H1 (cell line): ENCODE results near the gene FRRS1. TPM values are rescaled to one million over a fixed set of nuclear protein-coding genes. Genes with fewer than 3 reads are reported as not detected.

ENCODE experiments used
- CTCF ChIA-PET: fragments of 300-600 bp; sonication (Branson Sonifier 250); formaldehyde crosslinking; loops from one replicate; lab custom pipeline; 2021; ENCODE audit not compliant: partially characterized antibody; lab: Charles Lee
- POLR2A ChIA-PET: fragments of 300-600 bp; sonication (Branson Sonifier 250); formaldehyde crosslinking; loops from one replicate; lab custom pipeline; 2021; ENCODE audit warnings: inconsistent platforms; ENCODE audit not compliant: partially characterized antibody; lab: Charles Lee
- DNase-seq, 2 experiments: peaks; one replicate each; pipeline versions ENCODE4 v3.0.0 to v3.0.0-alpha.2; 2010 to 2022; ENCODE audit warnings: low spot score in 2 of 2, low read depth in 1 of 2, mixed read lengths in 1 of 2
- FAIRE-seq: peaks from 2 replicates; lab custom pipeline; 2011; peaks lifted over from hg19 to GRCh38; lab: Jason Lieb, UNC
- H2AFZ ChIP-seq: 2 replicates; pipeline ENCODE4 v1.8.1; 2012; ENCODE audit warnings: low read length, inconsistent platforms
- H2AK5ac ChIP-seq: 2 replicates; pipeline ENCODE4 v1.6.1; 2013; ENCODE audit warnings: low read depth, low read length
- H2BK120ac ChIP-seq: replicated peaks from 2 replicates; pipeline ENCODE3; 2013; ENCODE audit warnings: low read depth, low read length, inconsistent platforms
- H2BK12ac ChIP-seq: 2 replicates; pipeline ENCODE4 v1.6.1; 2013; ENCODE audit warnings: low read depth, low read length
- H2BK15ac ChIP-seq: 2 replicates; pipeline ENCODE4 v1.6.1; 2013; ENCODE audit warnings: low read length
- H2BK20ac ChIP-seq: 2 replicates; pipeline ENCODE4 v1.6.1; 2013; ENCODE audit warnings: low read length
- H2BK5ac ChIP-seq: 2 replicates; pipeline ENCODE4 v1.6.1; 2013; ENCODE audit warnings: low read depth, low read length
- H3K14ac ChIP-seq: 2 replicates; pipeline ENCODE4 v1.6.1; 2013; ENCODE audit warnings: inconsistent platforms; ENCODE audit not compliant: insufficient read length
- H3K18ac ChIP-seq: 2 replicates; pipeline ENCODE4 v1.6.1; 2013; ENCODE audit warnings: low read length; ENCODE audit errors: extremely low read depth
- H3K23ac ChIP-seq: 2 replicates; pipeline ENCODE4 v1.6.1; 2013; ENCODE audit warnings: inconsistent platforms; ENCODE audit not compliant: insufficient read length
- H3K23me2 ChIP-seq: 2 replicates; pipeline ENCODE4 v1.6.1; 2013; ENCODE audit warnings: low read depth, low read length
- H3K27ac ChIP-seq: 2 replicates; pipeline ENCODE4 v1.6.1; 2011; ENCODE audit warnings: low read depth, low read length, inconsistent platforms
- H3K27me3 ChIP-seq, 4 experiments: replicated peaks in 1 of 4; 1 replicate in 1 of 4; 2 replicates in 3 of 4; pipeline versions ENCODE4 v1.6.1 to v1.8.1; 2011 to 2013; ENCODE audit warnings: low read length in 3 of 4, mild to moderate bottlenecking in 3 of 4, inconsistent platforms in 2 of 4, mixed read lengths in 2 of 4, moderate library complexity in 1 of 4; ENCODE audit not compliant: control insufficient read depth in 3 of 4, insufficient read depth in 3 of 4; ENCODE audit errors: extremely low read depth in 1 of 4
- H3K36me3 ChIP-seq, 4 experiments: 2 replicates each; pipeline versions ENCODE4 v1.6.1 to v1.8.1; 2011 to 2013; ENCODE audit warnings: mild to moderate bottlenecking in 4 of 4, low read length in 3 of 4, moderate library complexity in 2 of 4, control low read depth in 1 of 4, inconsistent platforms in 1 of 4; ENCODE audit not compliant: insufficient read depth in 4 of 4, control insufficient read depth in 2 of 4
- H3K4ac ChIP-seq: replicated peaks from 2 replicates; pipeline ENCODE3; 2013; ENCODE audit warnings: low read length, low read depth, mixed read lengths, inconsistent platforms; ENCODE audit not compliant: insufficient read length
- H3K4me1 ChIP-seq, 4 experiments: replicated peaks in 1 of 4; 1 replicate in 1 of 4; 2 replicates in 3 of 4; pipeline versions ENCODE4 v1.6.1 to v1.8.1; 2011 to 2013; ENCODE audit warnings: low read length in 3 of 4, inconsistent platforms in 2 of 4, mixed read lengths in 1 of 4; ENCODE audit not compliant: insufficient read depth in 4 of 4, control insufficient read depth in 3 of 4
- H3K4me2 ChIP-seq, 2 experiments: 2 replicates each; pipeline versions ENCODE4 v1.6.1 to v1.8.1; 2011 to 2013; ENCODE audit warnings: low read depth in 2 of 2, low read length in 2 of 2, control low read depth in 1 of 2, inconsistent platforms in 1 of 2, mild to moderate bottlenecking in 1 of 2; ENCODE audit not compliant: insufficient read depth in 1 of 2
- H3K4me3 ChIP-seq, 4 experiments: fragments of 200-600, 300-600 bp in 1 of 4; sonication (generic), shearing (Covaris generic), sonication (Bioruptor Twin) in 1 of 4; 2 replicates each; pipeline versions ENCODE4 v1.5.1 to v1.8.1; 2011 to 2016; ENCODE audit warnings: low read length in 4 of 4, low read depth in 3 of 4, control low read depth in 2 of 4, inconsistent platforms in 2 of 4, mild to moderate bottlenecking in 2 of 4, mixed read lengths in 1 of 4, moderate library complexity in 1 of 4; ENCODE audit not compliant: insufficient read depth in 2 of 4; ENCODE audit errors: extremely low read depth in 1 of 4
- H3K56ac ChIP-seq: replicated peaks from 2 replicates; pipeline ENCODE3; 2013; ENCODE audit warnings: low read depth, mild to moderate bottlenecking, mixed read lengths, low read length, inconsistent platforms; ENCODE audit not compliant: insufficient read length
- H3K79me1 ChIP-seq: 2 replicates; pipeline ENCODE4 v1.6.1; 2013; ENCODE audit warnings: low read depth, low read length, control low read depth
- H3K79me2 ChIP-seq, 2 experiments: 2 replicates each; pipeline versions ENCODE4 v1.6.1 to v1.8.1; 2012 to 2013; ENCODE audit warnings: low read length in 2 of 2, mild to moderate bottlenecking in 2 of 2, inconsistent platforms in 1 of 2; ENCODE audit not compliant: insufficient read depth in 2 of 2, control insufficient read depth in 1 of 2
- H3K9ac ChIP-seq, 4 experiments: replicated peaks in 1 of 4; 1 replicate in 1 of 4; 2 replicates in 3 of 4; pipeline versions ENCODE4 v1.6.1 to v1.8.1; 2011 to 2013; ENCODE audit warnings: low read depth in 3 of 4, low read length in 3 of 4, control low read depth in 2 of 4, mild to moderate bottlenecking in 2 of 4, moderate library complexity in 2 of 4, inconsistent platforms in 1 of 4; ENCODE audit errors: extremely low read depth in 1 of 4
- H3K9me3 ChIP-seq, 2 experiments: 2 replicates each; pipeline versions ENCODE4 v1.6.1 to v1.8.1; 2012 to 2013; ENCODE audit warnings: mild to moderate bottlenecking in 2 of 2, moderate library complexity in 2 of 2, control low read depth in 1 of 2, inconsistent platforms in 1 of 2, low read depth in 1 of 2, low read length in 1 of 2, mixed read lengths in 1 of 2; ENCODE audit not compliant: insufficient read depth in 2 of 2
- H4K20me1 ChIP-seq, 2 experiments: replicated peaks in 1 of 2; 2 replicates each; pipeline versions ENCODE3 to v1.8.1; 2011 to 2013; ENCODE audit warnings: inconsistent platforms in 2 of 2, low read length in 2 of 2, mild to moderate bottlenecking in 1 of 2; ENCODE audit not compliant: insufficient read depth in 2 of 2, control insufficient read depth in 1 of 2
- H4K5ac ChIP-seq: 2 replicates; pipeline ENCODE4 v1.6.1; 2013; ENCODE audit warnings: low read length, low read depth, mixed read lengths, inconsistent platforms; ENCODE audit not compliant: insufficient read length
- H4K8ac ChIP-seq: 2 replicates; pipeline ENCODE4 v1.8.0; 2013; ENCODE audit warnings: mild to moderate bottlenecking, moderate library complexity, low read length, inconsistent platforms; ENCODE audit not compliant: insufficient read depth; ENCODE audit errors: extremely low read depth
- H4K91ac ChIP-seq: replicated peaks from 2 replicates; pipeline ENCODE3; 2013; ENCODE audit warnings: low read length, mixed read lengths, inconsistent platforms; ENCODE audit not compliant: insufficient read length
- CEBPB ChIP-seq: IDR thresholded peaks from 2 replicates; pipeline ENCODE4 v1.6.1; 2012; ENCODE audit warnings: low read depth, low read length
- JUND ChIP-seq: IDR thresholded peaks from 2 replicates; pipeline ENCODE4 v1.6.1; 2011; ENCODE audit warnings: mild to moderate bottlenecking, improper control_type of control experiment, low read length
- POLR2A ChIP-seq, 2 experiments: IDR thresholded peaks; 1 replicate in 1 of 2; 2 replicates in 1 of 2; pipeline ENCODE4 v1.6.1; 2011; ENCODE audit warnings: low read depth in 2 of 2, low read length in 2 of 2, mild to moderate bottlenecking in 2 of 2; ENCODE audit errors: control extremely low read depth in 1 of 2
- WGBS, 2 experiments: shearing (Covaris generic) in 1 of 2; methylation state at CpG; one replicate each; pipeline versions ENCODE4 v1.1.6 to v1.1.7; 2013 to 2015; ENCODE audit warnings: low lambda C conversion rate in 2 of 2, mixed read lengths in 2 of 2, inconsistent platforms in 1 of 2, low coverage in 1 of 2, missing lambda C conversion rate in 1 of 2; ENCODE audit not compliant: insufficient replicate concordance in 2 of 2, insufficient coverage in 1 of 2, insufficient read length in 1 of 2; ENCODE audit errors: extremely low coverage in 1 of 2, missing lambda C conversion rate in 1 of 2; 5-methylcytosine and 5-hydroxymethylcytosine counted together
- polyA plus RNA-seq, 7 experiments: library from polyadenylated mRNA; depleted of rRNA in 3 of 7; stranded (reverse) in 5 of 7; unstranded in 2 of 7; fragments of >200 nt in 5 of 7; fragments of 200-250 nt in 2 of 7; gene quantifications; 1 replicate in 5 of 7; 2 replicates in 1 of 7; 4 replicates in 1 of 7; pipeline versions ENCODE4 v1.2.1 to v1.2.3, GENCODE V29; 2011 to 2013; ENCODE audit warnings: missing spikeins in 2 of 7, mixed read lengths in 2 of 7
- total RNA-seq: library from RNA; stranded (reverse); fragmentation: NEBNext Ultra II Directional; extraction: Animal tissue kit (Norgen Biotek cat#: 25700); gene quantifications from 2 replicates; pipeline ENCODE4 v1.2.1, GENCODE V29; 2021

Gene FRRS1
- total and polyA plus RNA-seq, 2 of the 8 experiments (the other 6 are each of a cell fraction or from before 2014, with no cell fraction given): 3.5 to 6.5 TPM

GRCh38 chr1:99764439-99764838 lies 2.0 kb downstream of the FRRS1 start:
- no peak overlapping the region for H3K14ac ChIP-seq
- 100% methylated on average over 2 of the region's 2 CpGs; no CpG with 5 or more reads in 1 of the 2 experiments for WGBS, 2 experiments
- H3K9ac ChIP-seq: no peak overlapping the region
- no peak overlapping the region for H3K4ac ChIP-seq
- no peak overlapping the region for H2BK20ac ChIP-seq
- no peak overlapping the region for H2AK5ac ChIP-seq
- H3K36me3 ChIP-seq: no peaks in the 10 kb centered on the region
- H4K5ac ChIP-seq: no peak overlapping the region
- no peak overlapping the region for H3K4me3 ChIP-seq
- H3K27ac ChIP-seq: no peak overlapping the region
- H3K4me1 ChIP-seq: peaks cover 0 to 3% (median 2%) of the 10 kb centered on the region in 4 experiments; a peak in 2 of 7 replicates
- no peak overlapping the region for H2AFZ ChIP-seq
- no peak overlapping the region for H2BK15ac ChIP-seq
- H3K56ac ChIP-seq: no peak overlapping the region
- no peak overlapping the region for H4K91ac ChIP-seq
- POLR2A ChIA-PET: no interaction called here
- peaks cover 2% of the 10 kb centered on the region; the same call in 1 of the 2 replicates for H3K23me2 ChIP-seq
- no peak for TF ChIP-seq POLR2A (IDR thresholded peaks at IDR 0.05; ENCODE audit: control extremely low read depth in 1 of 2, low read depth in 2 of 2, low read length in 2 of 2)
- TF ChIP-seq CEBPB: no peak
- TF ChIP-seq JUND: no peak
- no peaks in the 10 kb centered on the region for H3K79me1 ChIP-seq
- H3K27me3 ChIP-seq: no peaks in the 10 kb centered on the region
- H2BK12ac ChIP-seq: no peak overlapping the region
- H2BK5ac ChIP-seq: no peak overlapping the region
- H3K4me2 ChIP-seq: no peak overlapping the region
- no peaks in the 10 kb centered on the region for H3K9me3 ChIP-seq
- no peaks in the 10 kb centered on the region for H4K20me1 ChIP-seq
- no peaks in the 10 kb centered on the region for H3K79me2 ChIP-seq
- H3K18ac ChIP-seq: no peak overlapping the region
- DNase-seq: no peak
- CTCF ChIA-PET: no interaction called here
- FAIRE-seq: no peak
- no peak overlapping the region for H3K23ac ChIP-seq
- no peak overlapping the region for H2BK120ac ChIP-seq
- no peak overlapping the region for H4K8ac ChIP-seq
